DND-41 (cell line): ENCODE measurements around the gene SIRPG.

Experiments used
- CTCF ChIP-seq: IDR thresholded peaks from 2 replicates; pipeline ENCODE4 v1.5.1; 2012; ENCODE audit warnings: borderline replicate concordance, low read length, moderate library complexity, mild to moderate bottlenecking; ENCODE audit not compliant: poor library complexity, severe bottlenecking; ENCODE audit errors: extremely low read depth
- EZH2 ChIP-seq: IDR thresholded peaks from 3 replicates; pipeline ENCODE4 v1.6.1; 2012; ENCODE audit warnings: borderline replicate concordance, low read depth, mild to moderate bottlenecking, moderate library complexity, low read length, inconsistent platforms; ENCODE audit not compliant: severe bottlenecking

GRCh38 chr20:1637755-1638154 lies 19.8 kb downstream of the SIRPG start:
- TF ChIP-seq CTCF (no peak), EZH2 (no peak)
